Adipocyte (in vitro differentiated cells): ENCODE data around the gene ANXA7.
"Not testable (repeated sequence)": the region's sequence is repeated elsewhere in the genome, so short reads cannot be mapped to it uniquely, and the experiment has no call there.

ENCODE experiments used
- DNase-seq: peaks from one replicate; pipeline ENCODE4 v3.0.0-alpha.2; 2015; ENCODE audit warnings: low read depth
- H3K27me3 ChIP-seq: replicated peaks from 2 replicates; pipeline ENCODE4 v1.7.0; 2013; ENCODE audit warnings: mild to moderate bottlenecking, low read length, moderate library complexity; ENCODE audit not compliant: control insufficient read depth, insufficient read depth
- H3K36me3 ChIP-seq: 2 replicates; pipeline ENCODE4 v1.7.0; 2013; ENCODE audit warnings: low read length, mild to moderate bottlenecking, moderate library complexity; ENCODE audit not compliant: control insufficient read depth, insufficient read depth, severe bottlenecking
- H3K4me1 ChIP-seq: 2 replicates; pipeline ENCODE4 v1.7.0; 2013; ENCODE audit warnings: mild to moderate bottlenecking, low read length, moderate library complexity; ENCODE audit not compliant: control insufficient read depth, insufficient read depth
- H3K4me3 ChIP-seq: 2 replicates; pipeline ENCODE4 v1.7.0; 2013; ENCODE audit warnings: mild to moderate bottlenecking, low read length, moderate library complexity
- H3K9ac ChIP-seq: 2 replicates; pipeline ENCODE4 v1.7.0; 2013; ENCODE audit warnings: mild to moderate bottlenecking, low read length, moderate library complexity
- H3K9me3 ChIP-seq: 2 replicates; pipeline ENCODE4 v1.7.0; 2013; ENCODE audit warnings: mild to moderate bottlenecking, low read length, moderate library complexity; ENCODE audit not compliant: control insufficient read depth

ANXA7 gene

DNA sequence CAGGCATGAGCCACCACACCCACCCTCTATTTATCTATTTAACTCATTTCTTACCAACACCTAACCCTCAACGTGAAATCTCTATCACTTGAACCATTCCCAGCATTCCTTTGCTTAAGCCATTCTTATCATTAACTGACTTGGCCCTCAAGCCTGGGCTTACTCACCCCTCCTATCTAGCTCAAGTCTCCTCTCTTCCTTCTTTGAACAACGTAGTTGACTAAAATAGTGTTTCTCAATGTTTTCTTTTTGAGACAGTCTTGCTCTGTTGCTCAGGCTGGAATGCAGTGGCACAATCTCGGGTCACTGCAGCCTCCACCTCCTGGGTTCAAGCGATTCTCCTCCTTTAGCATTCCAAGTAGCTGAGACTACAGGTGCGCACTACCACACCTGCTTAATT lies 7.0 kb downstream of the ANXA7 start:
- no peak overlapping the region for H3K9ac ChIP-seq
- H3K4me3 ChIP-seq: no peak overlapping the region
- DNase-seq: no peak
- no peaks in the 10 kb centered on the region for H3K27me3 ChIP-seq
- peaks cover 20% of the 10 kb centered on the region for H3K36me3 ChIP-seq
- no peaks in the 10 kb centered on the region for H3K9me3 ChIP-seq
- H3K4me1 ChIP-seq: peaks cover 32% of the 10 kb centered on the region

DNA sequence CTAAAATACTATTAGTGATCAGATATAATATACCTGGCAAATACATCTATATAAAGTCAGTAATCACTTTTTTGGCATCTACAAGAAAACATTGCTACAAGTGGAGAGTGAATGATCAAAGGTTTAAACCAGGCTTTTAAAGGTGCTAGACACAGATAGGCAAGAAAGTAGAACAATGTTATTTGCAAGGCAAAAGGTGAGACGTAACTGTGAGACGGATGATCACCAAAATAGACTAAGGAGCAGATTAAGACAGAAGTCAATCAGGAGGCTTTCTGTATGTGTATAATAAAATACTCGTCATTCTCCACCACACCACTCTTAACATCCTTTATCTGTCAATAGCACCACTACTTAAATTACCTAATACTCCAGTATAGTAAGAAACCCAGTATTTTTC lies 8.3 kb downstream of the ANXA7 start:
- Histone ChIP-seq H3K4me3 (no peak overlapping the region), H3K9ac (no peak overlapping the region), H3K9me3 (no peaks in the 10 kb centered on the region), H3K4me1 (peaks cover 26% of the 10 kb centered on the region), H3K36me3 (peaks cover 21% of the 10 kb centered on the region), H3K27me3 (no peaks in the 10 kb centered on the region)
- DNase-seq: no peak

DNA sequence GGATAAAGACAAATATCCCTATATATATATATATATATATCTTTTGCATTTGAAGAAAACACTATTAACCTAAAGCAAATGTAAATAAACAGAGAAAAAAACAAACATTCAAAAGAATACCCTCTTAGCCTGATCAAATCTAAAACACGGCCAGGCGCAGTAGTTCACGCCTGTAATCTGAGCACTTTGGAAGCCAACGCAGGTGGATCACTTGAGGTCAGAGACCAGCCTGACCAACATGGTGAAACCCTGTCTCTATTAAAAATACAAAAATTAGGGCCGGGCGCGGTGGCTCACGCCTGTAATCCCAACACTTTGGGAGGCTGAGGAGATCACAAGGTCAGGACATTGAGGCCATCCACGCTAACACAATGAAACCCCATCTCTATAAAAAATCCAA lies 9.2 kb downstream of the ANXA7 start:
- Histone ChIP-seq H3K4me3 (no peak overlapping the region), H3K36me3 (peaks cover 24% of the 10 kb centered on the region), H3K27me3 (no peaks in the 10 kb centered on the region), H3K9ac (no peak overlapping the region), H3K4me1 (peaks cover 30% of the 10 kb centered on the region), H3K9me3 (no peaks in the 10 kb centered on the region)
- no peak for DNase-seq

DNA sequence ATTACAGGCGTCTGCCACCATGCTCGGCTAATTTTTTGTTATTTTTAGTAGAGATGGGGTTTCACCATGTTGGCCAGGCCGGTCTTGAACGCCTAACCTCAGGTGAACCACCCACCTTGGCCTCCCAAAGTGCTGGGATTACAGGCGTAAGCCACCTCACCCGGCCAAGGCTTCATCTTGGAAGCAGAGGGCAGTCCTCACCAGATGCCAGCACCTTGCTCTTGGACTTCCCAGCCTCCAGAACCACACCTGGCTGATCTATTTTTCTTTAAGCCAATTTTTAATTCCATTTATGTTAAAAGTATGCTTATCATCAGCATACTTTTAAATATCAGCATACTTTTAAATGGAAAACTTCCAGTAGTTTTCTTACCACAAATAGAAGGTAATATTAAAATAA lies 12.2 kb downstream of the ANXA7 start:
- peaks cover 37% of the 10 kb centered on the region for H3K36me3 ChIP-seq
- no peaks in the 10 kb centered on the region for H3K9me3 ChIP-seq
- peaks cover 6% of the 10 kb centered on the region for H3K4me1 ChIP-seq
- H3K9ac ChIP-seq: no peak overlapping the region
- no peaks in the 10 kb centered on the region for H3K27me3 ChIP-seq
- no peak for DNase-seq
- H3K4me3 ChIP-seq: no peak overlapping the region

DNA sequence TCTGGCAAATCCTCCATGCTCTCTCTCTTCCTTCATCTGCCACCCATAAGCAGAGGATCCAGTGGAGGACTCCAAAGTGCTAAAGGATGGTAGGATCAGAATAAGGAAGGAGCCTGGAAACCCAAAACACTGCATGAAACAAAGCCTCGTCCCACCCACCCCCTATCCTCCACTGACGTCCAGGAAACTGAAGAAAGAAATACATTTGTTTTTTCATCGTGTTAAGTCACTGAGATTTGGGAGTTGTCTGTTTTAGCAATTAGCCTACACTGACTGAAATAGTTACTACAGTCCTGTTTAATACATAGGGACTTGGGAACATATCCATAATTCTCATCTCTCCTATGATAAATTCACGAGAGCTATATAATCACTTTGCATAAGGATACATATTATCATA lies 14.8 kb downstream of the ANXA7 start:
- Histone ChIP-seq H3K4me3 (no peak overlapping the region), H3K4me1 (peaks cover 5% of the 10 kb centered on the region), H3K36me3 (peaks cover 59% of the 10 kb centered on the region), H3K27me3 (no peaks in the 10 kb centered on the region), H3K9ac (no peak overlapping the region), H3K9me3 (no peaks in the 10 kb centered on the region)
- DNase-seq: no peak

DNA sequence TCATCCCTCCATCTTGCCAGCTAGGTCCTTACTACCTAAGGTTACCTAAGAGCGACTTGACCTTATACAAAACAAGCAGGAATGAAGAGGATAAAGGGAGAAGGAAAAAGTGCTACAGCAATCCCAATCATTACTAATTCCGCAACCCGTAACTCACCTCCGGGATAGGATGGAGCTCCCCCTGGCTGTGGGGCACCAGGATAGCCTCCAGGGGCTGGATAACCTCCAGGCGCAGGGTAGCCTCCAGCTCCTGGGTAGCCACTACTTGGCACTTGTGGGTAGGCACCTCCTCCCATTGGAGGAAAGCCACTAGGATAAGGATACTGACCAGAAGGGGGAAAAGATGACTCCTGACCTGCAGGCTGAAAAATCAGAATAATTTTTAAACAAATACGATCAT lies 15.8 kb downstream of the ANXA7 start:
- Histone ChIP-seq H3K9me3 (no peaks in the 10 kb centered on the region), H3K4me1 (peaks cover 5% of the 10 kb centered on the region), H3K4me3 (no peak overlapping the region), H3K27me3 (no peaks in the 10 kb centered on the region), H3K9ac (no peak overlapping the region), H3K36me3 (peaks cover 55% of the 10 kb centered on the region)
- DNase-seq: no peak

DNA sequence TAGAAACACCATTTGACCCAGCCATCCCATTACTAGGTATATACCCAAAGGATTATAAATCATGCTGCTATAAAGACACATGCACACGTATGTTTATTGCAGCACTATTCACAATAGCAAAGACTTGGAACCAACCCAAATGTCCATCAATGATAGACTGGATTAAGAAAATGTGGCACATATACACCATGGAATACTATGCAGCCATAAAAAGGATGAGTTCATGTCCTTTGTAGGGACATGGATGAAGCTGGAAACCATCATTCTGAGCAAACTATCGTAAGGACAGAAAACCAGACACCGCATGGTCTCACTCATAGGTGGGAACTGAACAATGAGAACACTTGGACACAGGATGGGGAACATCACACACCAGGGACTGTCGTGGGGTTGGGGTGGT lies 19.5 kb downstream of the ANXA7 start:
- peaks cover 73% of the 10 kb centered on the region for H3K36me3 ChIP-seq
- not testable (repeated sequence) for H3K4me3 ChIP-seq, H3K9me3 ChIP-seq, H3K27me3 ChIP-seq, H3K9ac ChIP-seq, H3K4me1 ChIP-seq, DNase-seq

DNA sequence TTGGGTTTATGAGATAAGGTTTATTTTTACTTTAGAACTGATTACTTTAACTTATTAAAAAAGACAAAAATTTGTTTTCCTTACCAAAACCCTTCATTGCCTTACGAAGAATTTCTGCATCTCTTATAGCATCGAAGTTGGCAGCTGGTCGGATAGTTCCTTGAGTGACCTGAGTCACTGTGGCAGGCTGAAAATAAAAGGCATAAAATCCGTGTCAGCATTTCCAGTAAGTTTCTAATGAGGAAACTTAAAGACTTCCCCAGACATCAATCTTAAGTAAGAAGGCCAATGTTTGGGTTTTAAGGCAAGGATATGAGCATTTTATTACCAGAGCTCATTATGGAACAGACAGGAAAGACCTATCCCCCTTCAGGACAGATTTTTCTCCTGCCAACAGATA lies 25.6 kb downstream of the ANXA7 start:
- Histone ChIP-seq H3K9me3 (no peaks in the 10 kb centered on the region), H3K4me1 (no peaks in the 10 kb centered on the region), H3K9ac (no peak overlapping the region), H3K27me3 (no peaks in the 10 kb centered on the region), H3K36me3 (peaks cover 85% of the 10 kb centered on the region), H3K4me3 (no peak overlapping the region)
- DNase-seq: no peak

DNA sequence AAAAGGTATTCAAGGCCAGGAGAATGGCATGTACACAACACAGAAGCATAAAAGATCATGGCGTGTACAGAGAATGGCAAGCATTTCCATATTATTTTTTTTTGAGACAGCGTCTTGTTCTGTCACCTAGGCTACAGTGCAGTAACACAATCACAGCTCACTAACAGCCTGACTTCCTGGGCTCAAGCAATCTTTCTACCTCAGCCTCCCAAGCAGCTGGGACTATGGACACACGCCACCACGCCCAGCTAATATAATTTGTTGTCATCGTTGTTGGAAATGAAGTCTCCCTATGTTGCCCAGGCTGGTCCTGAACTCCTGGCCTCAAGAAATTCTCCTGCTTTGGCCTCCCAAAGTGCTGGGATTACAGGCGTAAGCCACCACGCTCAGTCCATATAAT lies 27.3 kb downstream of the ANXA7 start:
- DNase-seq: no peak
- Histone ChIP-seq H3K36me3 (peaks cover 99% of the 10 kb centered on the region), H3K9me3 (no peaks in the 10 kb centered on the region), H3K9ac (no peak overlapping the region), H3K27me3 (no peaks in the 10 kb centered on the region), H3K4me3 (no peak overlapping the region), H3K4me1 (no peaks in the 10 kb centered on the region)

DNA sequence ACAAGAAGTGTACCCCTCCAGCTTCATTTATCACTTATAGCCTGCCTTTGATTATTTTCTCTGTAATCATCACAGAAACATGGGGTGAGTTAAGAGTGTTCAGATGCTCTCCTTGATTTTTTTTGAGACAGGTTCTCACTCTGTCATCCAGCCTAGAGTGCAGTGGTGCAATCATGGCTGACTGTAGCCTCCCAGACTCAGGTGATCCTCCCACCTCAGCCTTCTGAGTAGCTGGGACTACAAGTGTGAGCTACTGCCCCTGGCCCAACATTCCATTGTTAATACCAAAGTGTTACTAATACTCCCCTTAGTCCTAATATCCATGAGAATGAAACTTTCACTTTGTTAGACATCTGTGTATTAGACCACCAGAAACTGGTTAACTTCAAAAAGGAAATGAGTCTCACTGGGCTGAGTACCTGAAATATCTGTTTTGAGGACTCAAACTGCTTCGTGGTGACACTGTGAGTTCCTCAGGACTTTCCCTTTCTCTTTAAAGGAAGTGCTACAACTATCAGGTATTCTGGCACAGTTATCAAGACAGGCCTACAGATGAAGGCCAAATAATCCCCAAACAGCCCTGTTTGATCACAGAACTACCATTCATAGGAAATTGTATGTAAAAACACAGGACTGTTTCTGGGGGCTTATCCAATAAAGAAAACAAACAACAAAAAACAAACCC lies 34.7 kb downstream of the ANXA7 start:
- Histone ChIP-seq H3K4me1 (no peaks in the 10 kb centered on the region), H3K9ac (no peak overlapping the region), H3K4me3 (no peak overlapping the region), H3K36me3 (peaks cover 99% of the 10 kb centered on the region), H3K9me3 (no peaks in the 10 kb centered on the region), H3K27me3 (no peaks in the 10 kb centered on the region)
- no peak for DNase-seq

DNA sequence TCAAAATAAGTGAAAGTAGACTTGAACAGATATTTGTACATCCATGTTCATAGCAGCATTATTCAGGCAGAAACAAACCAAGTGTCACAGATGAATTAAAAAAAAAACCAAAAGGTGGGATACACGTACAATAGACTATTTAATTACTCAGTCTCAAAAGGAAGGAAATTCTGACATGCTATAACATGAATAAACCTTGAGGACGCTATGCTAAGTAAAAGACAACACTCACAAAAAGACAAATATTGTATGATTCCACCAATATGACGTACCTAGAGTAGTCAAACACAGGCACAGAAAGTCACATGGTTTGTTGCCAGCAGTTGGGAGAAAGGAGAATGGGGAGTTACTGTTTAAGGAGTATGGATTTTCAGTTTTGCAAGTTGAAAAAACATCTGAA lies 37.2 kb downstream of the ANXA7 start:
- H3K36me3 ChIP-seq: peaks cover 86% of the 10 kb centered on the region
- H3K4me3 ChIP-seq: no peak overlapping the region

DNA sequence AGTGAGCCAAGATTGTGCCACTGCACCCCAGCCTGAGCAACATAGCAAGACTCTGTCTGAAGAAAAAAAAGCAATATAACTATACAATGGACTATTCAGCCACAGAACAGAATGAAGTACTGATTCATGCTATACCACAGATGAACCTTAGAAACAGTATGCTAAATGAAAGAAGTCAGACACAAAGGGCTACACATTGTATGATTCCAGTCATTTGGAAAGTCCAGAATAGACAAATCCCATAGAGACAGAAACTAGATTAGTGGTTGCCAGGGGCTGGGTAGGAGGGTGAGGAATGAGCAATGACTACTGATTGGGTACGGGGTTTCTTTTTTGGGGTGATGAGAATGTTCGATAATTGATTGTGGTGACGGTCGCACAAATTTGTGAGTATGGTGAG lies 45.6 kb downstream of the ANXA7 start:
- H3K27me3 ChIP-seq: no peaks in the 10 kb centered on the region
- no peak overlapping the region for H3K4me3 ChIP-seq
- DNase-seq: no peak
- H3K9me3 ChIP-seq: no peaks in the 10 kb centered on the region
- no peak overlapping the region for H3K9ac ChIP-seq
- H3K4me1 ChIP-seq: no peaks in the 10 kb centered on the region
- peaks cover 76% of the 10 kb centered on the region for H3K36me3 ChIP-seq

More for the DNA sequence above, 37.2 kb downstream of the ANXA7 start:
- no peak for DNase-seq
- no peaks in the 10 kb centered on the region for H3K27me3 ChIP-seq
- no peaks in the 10 kb centered on the region for H3K9me3 ChIP-seq
- no peak overlapping the region for H3K9ac ChIP-seq
- H3K4me1 ChIP-seq: no peaks in the 10 kb centered on the region
